Progenitor cell of endocrine pancreas (in vitro differentiated cells): ENCODE data around the gene PAN2. TPM values are rescaled to one million over a fixed set of nuclear protein-coding genes. Genes with fewer than 3 reads are reported as not detected.
A peak's percentile ranks its signal among the peaks of the same experiment; 100 is the strongest.
"Not testable (repeated sequence)": the region's sequence is repeated elsewhere in the genome, so short reads cannot be mapped to it uniquely, and the experiment has no call there.

Experiments
- DNase-seq: peaks from one replicate; pipeline ENCODE4 v3.0.0; 2021; ENCODE audit warnings: low spot score; ENCODE audit not compliant: unreplicated experiment
- H3K27ac Mint-ChIP-seq: 2 replicates; pipeline ENCODE4 v1.8.0; 2021; ENCODE audit warnings: mild to moderate bottlenecking, moderate library complexity, mixed read lengths
- H3K27me3 Mint-ChIP-seq: 2 replicates; pipeline ENCODE4 v1.8.0; 2021; ENCODE audit warnings: mixed read lengths
- H3K36me3 Mint-ChIP-seq: 2 replicates; pipeline ENCODE4 v1.8.0; 2022; ENCODE audit warnings: mixed read lengths; ENCODE audit not compliant: insufficient read depth
- H3K4me1 Mint-ChIP-seq: 2 replicates; pipeline ENCODE4 v1.8.0; 2021; ENCODE audit warnings: low read depth, mixed read lengths
- H3K4me3 Mint-ChIP-seq: 2 replicates; pipeline ENCODE4 v1.8.0; 2021; ENCODE audit warnings: low read depth, mild to moderate bottlenecking, moderate library complexity, mixed read lengths
- H3K9me3 Mint-ChIP-seq: 2 replicates; pipeline ENCODE4 v1.8.0; 2021; ENCODE audit warnings: low read depth, mixed read lengths
- CTCF ChIP-seq: fragments of 200-600 bp; sonication (generic); IDR thresholded peaks from one replicate; pipeline ENCODE4 v1.5.0; 2021; ENCODE audit warnings: antibody characterized with exemption, mild to moderate bottlenecking; ENCODE audit not compliant: unreplicated experiment
- total RNA-seq: library from RNA; stranded (reverse); gene quantifications from 2 replicates; pipeline ENCODE4 v1.2.1, GENCODE V29; 2021

The PAN2 gene
- total RNA-seq, 1 donor from 2014 or later = 69.3 TPM

DNA sequence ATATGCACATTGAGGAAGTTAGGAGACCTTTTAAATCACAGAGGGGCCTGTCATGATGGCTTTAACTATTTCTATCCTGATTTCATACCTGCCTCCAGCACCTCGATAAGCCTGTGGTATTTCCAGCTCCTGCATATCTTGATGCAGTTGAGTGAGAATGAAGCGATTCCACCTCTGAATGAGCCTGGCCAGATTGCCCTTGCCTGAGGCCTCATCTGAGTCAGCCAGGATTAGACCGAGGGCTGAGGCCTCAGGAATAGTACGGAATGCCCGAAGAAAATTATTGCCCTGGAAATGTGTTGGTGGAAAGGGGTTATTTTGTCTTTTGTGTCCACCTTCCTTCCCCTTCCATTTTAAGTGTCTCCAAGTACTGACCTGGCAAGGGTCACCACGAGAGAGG is 9.6 kb downstream of the PAN2 start:
- H3K27me3 Mint-ChIP-seq = no peaks in the 10 kb centered on the region
- H3K36me3 Mint-ChIP-seq = peaks cover 19% of the 10 kb centered on the region
- TF ChIP-seq CTCF = no peak
- no peak for DNase-seq
- H3K4me1 Mint-ChIP-seq = peaks cover 2% of the 10 kb centered on the region
- no peak overlapping the region for H3K27ac Mint-ChIP-seq
- H3K9me3 Mint-ChIP-seq = no peaks in the 10 kb centered on the region
- no peak overlapping the region for H3K4me3 Mint-ChIP-seq

- not testable (repeated sequence) for H3K4me3 Mint-ChIP-seq, DNase-seq, H3K9me3 Mint-ChIP-seq, H3K4me1 Mint-ChIP-seq, H3K27ac Mint-ChIP-seq, H3K27me3 Mint-ChIP-seq
- peaks cover 17% of the 10 kb centered on the region for H3K36me3 Mint-ChIP-seq
Observed at GRCh38 chr12:56321610-56322009, 12.2 kb downstream of the PAN2 start.

DNA sequence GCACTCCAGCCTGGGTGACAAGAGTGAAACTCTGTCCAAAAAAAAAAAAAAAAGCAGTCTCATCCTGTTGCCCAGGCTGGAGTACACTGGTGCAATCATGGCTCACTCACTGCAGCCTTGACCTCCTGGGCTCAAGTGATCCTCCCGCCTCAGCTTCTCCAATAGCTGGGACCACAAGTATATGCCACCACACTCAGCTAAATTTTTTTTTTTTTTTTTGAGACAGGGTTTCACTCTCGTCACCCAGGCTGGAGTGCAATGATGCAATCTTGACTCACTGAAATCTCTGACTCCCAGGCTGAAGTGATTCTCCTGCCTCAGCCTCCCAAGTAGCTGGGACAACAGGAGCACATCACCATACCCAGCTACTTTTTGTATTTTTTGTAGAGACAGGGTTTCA is 12.8 kb downstream of the PAN2 start:
- peaks cover 17% of the 10 kb centered on the region for H3K36me3 Mint-ChIP-seq
- no peak for TF ChIP-seq CTCF
- no peaks in the 10 kb centered on the region for H3K9me3 Mint-ChIP-seq
- H3K27ac Mint-ChIP-seq = no peak overlapping the region
- no peaks in the 10 kb centered on the region for H3K27me3 Mint-ChIP-seq
- peaks cover 2% of the 10 kb centered on the region for H3K4me1 Mint-ChIP-seq
- no peak overlapping the region for H3K4me3 Mint-ChIP-seq
- DNase-seq = no peak

GRCh38 chr12:56317675-56318074 is 16.1 kb downstream of the PAN2 start:
- H3K27ac Mint-ChIP-seq = no peak overlapping the region
- H3K27me3 Mint-ChIP-seq = no peaks in the 10 kb centered on the region

GRCh38 chr12:56315622-56316473 is 18.0 kb downstream of the PAN2 start, which contains the start of gene CNPY2:
Gene CNPY2 (minus strand): TSS chr12:56315988. CDS start chr12:56315217, 771 bp downstream.
- H3K9me3 Mint-ChIP-seq = no peaks in the 10 kb centered on the region
- peaks cover 2% of the 10 kb centered on the region for H3K36me3 Mint-ChIP-seq
- peaks cover 9% of the 10 kb centered on the region for H3K4me1 Mint-ChIP-seq
- H3K27me3 Mint-ChIP-seq = no peaks in the 10 kb centered on the region
- TF ChIP-seq CTCF = peak; percentile 10
- peak; percentile 96 for DNase-seq
- peak within 1 kb of the TSS; percentile 100 for H3K27ac Mint-ChIP-seq
- H3K4me3 Mint-ChIP-seq = peak within 1 kb of the TSS; percentile 99

More at GRCh38 chr12:56317675-56318074, 16.1 kb downstream of the PAN2 start:
- TF ChIP-seq CTCF = no peak
- peaks cover 2% of the 10 kb centered on the region for H3K36me3 Mint-ChIP-seq
- DNase-seq = no peak
- H3K9me3 Mint-ChIP-seq = no peaks in the 10 kb centered on the region
- H3K4me3 Mint-ChIP-seq = no peak overlapping the region
- peaks cover 9% of the 10 kb centered on the region for H3K4me1 Mint-ChIP-seq

DNA sequence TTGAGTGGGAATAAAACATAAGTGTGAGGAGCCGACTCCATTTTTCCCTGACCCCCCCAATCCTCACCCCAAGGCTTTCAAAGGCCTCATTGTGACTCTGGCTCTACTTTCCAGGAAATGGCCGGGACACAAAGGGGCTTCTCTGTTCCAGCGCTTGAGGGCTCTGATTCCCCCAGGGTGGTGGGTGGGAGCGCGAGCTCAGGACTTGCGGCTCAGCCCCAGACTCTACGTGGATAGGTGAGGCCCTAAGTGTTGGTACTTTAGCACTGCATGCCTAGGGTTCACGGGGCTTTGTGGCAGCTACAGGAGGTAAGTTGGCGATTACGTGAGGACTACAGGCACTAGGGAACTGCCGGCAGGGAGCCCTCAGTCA is 18.6 kb downstream of the PAN2 start:
- H3K27me3 Mint-ChIP-seq = no peaks in the 10 kb centered on the region
- DNase-seq = no peak
- peak overlapping the region; percentile 100 for H3K27ac Mint-ChIP-seq
- peak overlapping the region; percentile 99 for H3K4me3 Mint-ChIP-seq
- peaks cover 4% of the 10 kb centered on the region for H3K36me3 Mint-ChIP-seq
- no peaks in the 10 kb centered on the region for H3K9me3 Mint-ChIP-seq
- peaks cover 9% of the 10 kb centered on the region for H3K4me1 Mint-ChIP-seq
- TF ChIP-seq CTCF = no peak
